CD4-positive, alpha-beta T cell treated with Interferon alpha-2 for 1 hour (primary cell): Measurements from ENCODE around the gene AFAP1L2.

ENCODE experiments used
- DNase-seq, 2 donors: peaks; one replicate each; pipeline ENCODE4 v3.0.0-alpha.2; 2020 to 2022

Gene AFAP1L2

GRCh38 chr10:114258274-114258840 is 145.9 kb downstream of the AFAP1L2 start:
- no peak for DNase-seq

GRCh38 chr10:114257498-114257897 is 146.8 kb downstream of the AFAP1L2 start:
- no peak for DNase-seq

- no peak for DNase-seq
Observed at GRCh38 chr10:114256822-114257221, 147.5 kb downstream of the AFAP1L2 start.

- DNase-seq: no peak
Observed at GRCh38 chr10:114256008-114256765, 148.1 kb downstream of the AFAP1L2 start.

- no peak for DNase-seq
Observed at GRCh38 chr10:114255227-114255626, 149.1 kb downstream of the AFAP1L2 start.

- no peak for DNase-seq
Observed at GRCh38 chr10:114252883-114253282, 151.4 kb downstream of the AFAP1L2 start.

GRCh38 chr10:114252092-114252491 is 152.2 kb downstream of the AFAP1L2 start:
- no peak for DNase-seq

GRCh38 chr10:114250716-114251115 is 153.6 kb downstream of the AFAP1L2 start:
- no peak for DNase-seq

- no peak for DNase-seq
Observed at GRCh38 chr10:114250236-114250635, 154.1 kb downstream of the AFAP1L2 start.

- no peak for DNase-seq
Observed at GRCh38 chr10:114246679-114247305, 157.5 kb downstream of the AFAP1L2 start.

GRCh38 chr10:114245121-114245791 is 159.0 kb downstream of the AFAP1L2 start:
- no peak for DNase-seq
